Muscle layer of duodenum (tissue), 2 donors: ENCODE data around the gene PLEKHA6.

Experiments used
- H3K27ac ChIP-seq: one replicate; pipeline ENCODE4 v1.7.0; 2013; ENCODE audit warnings: mild to moderate bottlenecking, low read length
- H3K27me3 ChIP-seq: one replicate; pipeline ENCODE4 v1.7.0; 2013; ENCODE audit warnings: low read depth, mild to moderate bottlenecking, control low read depth, low read length
- H3K36me3 ChIP-seq, 2 donors: one replicate each; pipeline ENCODE4 v1.7.0; 2013; ENCODE audit warnings: low read length in 2 of 2, control low read depth in 1 of 2, mild to moderate bottlenecking in 1 of 2; ENCODE audit not compliant: insufficient read depth in 2 of 2, control insufficient read depth in 1 of 2
- H3K4me1 ChIP-seq, 2 donors: one replicate each; pipeline ENCODE4 v1.7.0; 2013; ENCODE audit warnings: low read length in 2 of 2, mild to moderate bottlenecking in 2 of 2, control low read depth in 1 of 2, moderate library complexity in 1 of 2; ENCODE audit not compliant: insufficient read depth in 2 of 2, control insufficient read depth in 1 of 2
- H3K4me3 ChIP-seq, 2 donors: one replicate each; pipeline ENCODE4 v1.7.0; 2013; ENCODE audit warnings: low read length in 2 of 2, low read depth in 1 of 2, mild to moderate bottlenecking in 1 of 2
- H3K9me3 ChIP-seq, 2 donors: one replicate each; pipeline ENCODE4 v1.7.0; 2013; ENCODE audit warnings: low read length in 2 of 2, control low read depth in 1 of 2, mild to moderate bottlenecking in 1 of 2; ENCODE audit not compliant: control insufficient read depth in 1 of 2
- donor health status: healthy.

Gene PLEKHA6

DNA sequence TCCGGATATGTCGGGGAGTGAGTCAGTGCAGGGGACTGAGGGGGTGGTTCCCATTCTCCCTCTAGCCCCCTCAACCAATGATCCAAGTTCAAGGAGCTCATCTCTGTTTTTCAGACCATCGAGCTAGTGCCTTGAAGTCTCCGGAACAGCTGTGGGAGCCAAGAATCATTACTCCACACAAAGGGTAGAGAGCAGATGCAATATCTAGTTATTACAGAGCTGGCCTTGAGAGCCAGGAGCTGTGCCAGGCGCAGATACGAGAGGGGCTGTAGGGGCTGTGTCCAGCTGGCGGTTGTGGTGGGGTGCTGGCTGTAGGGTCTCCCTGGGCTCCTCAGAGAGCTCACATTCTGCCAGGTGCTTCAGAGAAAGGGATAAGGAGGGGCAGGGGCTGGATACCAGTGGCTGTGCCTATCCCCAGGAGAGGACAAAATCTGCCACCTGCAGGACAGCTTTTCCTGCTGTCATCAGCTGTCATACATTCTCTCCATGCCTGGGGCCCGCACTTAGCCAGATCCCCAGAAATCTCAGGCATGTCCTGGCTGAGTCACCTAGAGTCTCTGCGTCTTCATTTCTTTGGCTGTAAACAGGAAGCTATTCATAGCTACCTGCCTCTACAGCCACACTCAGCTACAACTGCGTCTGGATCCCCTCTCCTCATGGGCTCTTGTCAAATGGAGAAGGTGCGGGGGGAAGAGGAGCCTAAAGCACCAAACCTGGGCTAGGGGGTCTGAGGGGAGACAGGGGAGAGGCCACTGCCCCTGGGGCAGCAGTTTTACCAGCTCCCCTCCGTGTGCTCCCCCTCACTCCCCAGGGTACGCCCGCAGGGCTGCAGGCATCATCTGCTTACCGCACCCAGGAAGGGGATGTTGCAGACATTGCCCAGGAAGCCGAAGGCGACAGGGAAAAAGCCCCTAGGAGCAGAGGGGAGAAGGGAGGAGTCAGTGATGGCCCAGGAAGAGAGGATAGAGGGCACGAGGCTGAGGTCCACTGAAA, 161.1 kb downstream of the PLEKHA6 start:
- Histone ChIP-seq H3K27me3 (peaks cover 3% of the 10 kb centered on the region), H3K4me3 (no peak overlapping the region), H3K9me3 (no peaks in the 10 kb centered on the region), H3K36me3 (no peaks in the 10 kb centered on the region), H3K4me1 (no peaks in the 10 kb centered on the region), H3K27ac (no peak overlapping the region)

DNA sequence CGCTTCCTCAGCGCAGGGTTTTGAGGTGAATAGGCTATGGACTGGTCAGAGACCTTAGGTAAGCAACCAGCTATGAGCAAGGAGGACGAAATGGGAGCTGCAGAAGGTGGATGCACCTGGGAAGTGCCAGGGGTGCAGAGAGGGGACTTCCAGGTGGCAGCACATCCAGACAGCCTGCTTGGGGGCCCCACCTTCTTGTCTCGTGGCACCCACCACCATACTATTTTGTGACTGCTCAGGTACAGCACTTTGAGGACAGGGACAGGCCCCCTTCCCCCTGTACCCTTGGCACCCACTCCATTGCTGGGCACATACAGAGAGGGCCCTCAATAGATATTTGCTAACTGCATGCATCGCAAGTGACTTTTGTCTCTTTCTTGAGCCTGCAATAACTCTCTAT, 162.7 kb downstream of the PLEKHA6 start:
- Histone ChIP-seq H3K4me1 (no peaks in the 10 kb centered on the region), H3K36me3 (no peaks in the 10 kb centered on the region), H3K27ac (no peak overlapping the region), H3K27me3 (no peaks in the 10 kb centered on the region), H3K9me3 (no peaks in the 10 kb centered on the region), H3K4me3 (no peak overlapping the region)

DNA sequence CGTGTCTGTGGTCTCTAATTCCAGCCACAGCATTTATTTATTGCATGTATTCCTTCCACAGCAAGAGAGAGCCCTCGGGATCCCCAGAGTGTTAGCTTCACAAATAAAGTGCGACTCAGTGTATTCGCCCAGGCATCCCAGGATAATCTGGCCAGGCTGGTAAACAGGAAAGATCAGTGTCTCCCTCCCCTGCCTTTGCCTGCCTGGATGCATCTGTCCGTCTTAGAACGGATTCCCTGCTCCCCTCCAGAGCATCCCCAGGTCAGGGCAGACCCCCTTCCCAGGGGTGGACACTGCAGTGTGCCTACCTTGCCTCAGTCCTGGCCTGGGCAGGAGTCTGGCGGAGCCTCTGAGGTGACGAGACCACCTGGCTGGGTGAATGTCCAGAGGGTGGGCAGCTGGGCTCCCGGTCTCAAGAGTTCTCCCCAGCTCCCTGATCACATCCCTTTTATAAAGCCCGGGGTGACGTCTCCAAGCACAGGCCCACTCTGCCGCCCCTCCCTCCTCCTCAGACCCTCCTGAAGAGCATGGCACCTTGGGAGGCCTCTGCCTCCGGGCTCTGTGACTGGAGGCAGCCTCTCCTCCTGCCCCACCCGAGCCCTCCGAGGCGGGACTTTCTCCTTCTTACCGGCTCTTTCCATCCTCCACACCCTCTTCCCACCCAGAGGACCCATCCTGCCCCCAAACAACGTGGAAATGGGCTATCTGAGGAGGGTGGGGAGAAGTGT, 163.5 kb downstream of the PLEKHA6 start, which contains the start of gene KISS1:
TSS of gene KISS1 (minus strand) at position 424 of the 728 bp plus-strand sequence. CDS start 3,615 bp downstream, outside the sequence.
- no peaks in the 10 kb centered on the region for H3K36me3 ChIP-seq
- no peaks in the 10 kb centered on the region for H3K27me3 ChIP-seq
- no peaks in the 10 kb centered on the region for H3K4me1 ChIP-seq
- no peak within 1 kb of the TSS for H3K4me3 ChIP-seq
- H3K9me3 ChIP-seq: no peaks in the 10 kb centered on the region
- no peak within 1 kb of the TSS for H3K27ac ChIP-seq

DNA sequence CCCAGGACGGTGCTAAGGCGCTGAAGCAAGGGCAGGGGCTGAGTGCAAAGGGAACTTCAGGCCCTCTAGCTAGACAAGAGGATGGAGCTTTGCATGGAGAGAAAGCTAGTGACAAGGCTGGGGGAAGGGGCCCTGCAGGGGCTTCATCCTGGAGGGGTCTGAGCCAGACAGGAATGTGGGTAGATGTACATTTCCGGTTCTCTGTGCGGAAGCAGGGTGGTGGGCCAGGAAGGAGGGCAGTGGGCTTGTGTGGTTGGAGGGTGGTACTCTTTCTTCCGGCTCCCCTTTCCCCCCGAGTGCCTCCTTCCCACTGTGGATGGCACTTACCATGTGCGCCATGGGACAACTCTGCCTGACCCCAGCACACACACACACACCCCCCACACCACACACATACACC, 165.0 kb downstream of the PLEKHA6 start:
- Histone ChIP-seq H3K9me3 (no peaks in the 10 kb centered on the region), H3K27me3 (no peaks in the 10 kb centered on the region), H3K4me3 (no peak overlapping the region), H3K27ac (no peak overlapping the region), H3K4me1 (no peaks in the 10 kb centered on the region), H3K36me3 (no peaks in the 10 kb centered on the region)

DNA sequence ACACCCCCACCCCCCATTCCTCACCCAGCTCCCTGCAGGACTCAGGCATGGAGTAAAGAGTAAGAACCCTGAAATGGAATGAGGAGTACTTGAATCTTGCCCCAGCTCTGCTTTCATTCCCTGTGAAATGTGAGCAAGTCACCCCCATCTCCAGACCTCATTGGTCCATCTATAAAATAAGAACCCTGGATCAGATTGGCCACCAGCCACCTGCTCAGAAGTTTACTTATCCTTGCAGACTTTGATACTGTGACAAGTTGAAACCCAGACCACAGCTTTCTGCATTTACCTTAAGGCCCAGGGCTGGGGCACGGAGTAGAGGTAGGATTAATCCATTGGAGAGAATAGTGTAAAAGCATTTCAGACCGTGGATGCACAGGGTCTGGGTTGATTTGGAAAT, 165.6 kb downstream of the PLEKHA6 start:
- H3K27ac ChIP-seq: no peak overlapping the region
- H3K4me3 ChIP-seq: no peak overlapping the region
- H3K27me3 ChIP-seq: no peaks in the 10 kb centered on the region
- H3K9me3 ChIP-seq: no peaks in the 10 kb centered on the region
- H3K36me3 ChIP-seq: no peaks in the 10 kb centered on the region
- H3K4me1 ChIP-seq: no peaks in the 10 kb centered on the region

DNA sequence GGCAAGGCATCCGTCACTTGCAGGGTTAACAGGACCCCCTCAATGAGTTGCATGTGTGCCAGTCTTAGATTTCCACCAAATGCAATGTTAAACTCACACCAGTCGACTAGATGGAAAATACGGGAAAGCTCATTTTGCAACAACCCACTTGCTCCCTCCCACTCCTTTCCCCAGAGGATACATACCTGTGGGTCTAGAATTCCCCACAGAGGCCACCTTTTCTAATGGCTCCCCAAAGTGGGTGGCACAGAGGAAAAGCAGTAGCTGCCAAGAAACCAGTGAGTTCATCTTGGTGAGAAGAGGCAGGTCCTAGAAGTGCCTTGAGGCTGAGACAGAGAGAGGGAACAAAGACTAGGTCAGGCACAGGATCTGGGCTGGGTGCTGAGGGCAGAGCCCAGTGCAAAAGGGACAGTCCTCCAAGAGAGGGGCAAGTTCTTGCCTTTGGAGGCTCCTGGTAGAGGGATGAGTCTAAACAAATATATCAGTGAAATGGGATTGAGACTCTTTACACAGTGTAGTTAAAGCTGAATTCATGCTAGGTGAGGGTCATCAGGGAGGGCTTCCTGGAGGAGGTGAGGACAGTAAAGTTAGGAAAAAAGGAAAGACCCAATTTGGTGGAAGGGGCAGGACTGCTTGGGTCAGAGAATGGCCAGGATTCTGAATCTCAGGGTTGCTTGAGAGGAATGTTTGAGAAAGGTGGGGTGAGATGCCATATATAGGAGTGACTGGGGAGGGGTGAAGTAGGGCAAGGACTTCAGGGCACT, 167.0 kb downstream of the PLEKHA6 start:
- Histone ChIP-seq H3K36me3 (no peaks in the 10 kb centered on the region), H3K27me3 (peaks cover 7% of the 10 kb centered on the region), H3K4me3 (no peak overlapping the region), H3K4me1 (no peaks in the 10 kb centered on the region), H3K27ac (no peak overlapping the region), H3K9me3 (no peaks in the 10 kb centered on the region)

DNA sequence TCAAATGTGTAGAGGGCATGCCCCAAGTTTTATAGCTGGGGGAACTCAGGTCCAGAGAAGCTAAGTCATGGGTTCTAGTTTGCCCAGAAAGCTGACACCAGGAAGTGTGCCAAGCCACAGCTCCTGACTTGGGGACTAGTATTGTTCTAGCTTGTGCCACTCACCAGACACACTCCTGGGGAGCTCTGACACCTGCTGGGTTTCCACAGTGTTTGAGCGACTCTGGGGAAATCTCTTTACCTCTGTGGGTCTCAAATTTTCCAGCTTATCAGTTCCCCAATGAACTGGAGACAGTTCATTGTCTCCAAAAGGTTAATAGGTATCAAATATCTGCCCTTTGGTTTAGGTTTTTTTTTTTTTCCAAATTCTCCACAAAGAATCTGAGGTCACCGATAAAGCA, 167.7 kb downstream of the PLEKHA6 start:
- H3K27me3 ChIP-seq: peaks cover 7% of the 10 kb centered on the region
- H3K36me3 ChIP-seq: no peaks in the 10 kb centered on the region
- H3K4me1 ChIP-seq: no peaks in the 10 kb centered on the region
- no peak overlapping the region for H3K4me3 ChIP-seq
- no peaks in the 10 kb centered on the region for H3K9me3 ChIP-seq
- no peak overlapping the region for H3K27ac ChIP-seq

DNA sequence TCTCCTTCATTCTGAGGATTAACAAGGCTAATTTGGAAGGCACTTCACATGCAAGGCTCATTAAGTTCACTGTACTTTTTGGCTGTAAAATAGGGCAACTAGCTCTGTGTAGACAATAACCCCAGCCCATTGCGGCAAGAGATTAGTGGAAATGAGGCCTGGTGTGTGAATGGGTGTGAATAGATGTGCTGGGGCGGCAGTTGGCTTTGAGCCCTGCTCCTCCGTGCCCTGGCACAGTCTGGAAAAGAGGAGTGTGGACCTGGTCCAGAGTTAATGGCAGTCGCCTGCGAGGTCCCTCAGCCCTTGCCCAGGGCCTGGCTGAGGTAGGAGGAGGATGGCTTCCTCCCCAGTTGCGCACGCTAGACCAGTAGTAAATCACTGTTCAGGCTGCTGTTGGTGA, 168.3 kb downstream of the PLEKHA6 start:
- peaks cover 7% of the 10 kb centered on the region for H3K27me3 ChIP-seq

DNA sequence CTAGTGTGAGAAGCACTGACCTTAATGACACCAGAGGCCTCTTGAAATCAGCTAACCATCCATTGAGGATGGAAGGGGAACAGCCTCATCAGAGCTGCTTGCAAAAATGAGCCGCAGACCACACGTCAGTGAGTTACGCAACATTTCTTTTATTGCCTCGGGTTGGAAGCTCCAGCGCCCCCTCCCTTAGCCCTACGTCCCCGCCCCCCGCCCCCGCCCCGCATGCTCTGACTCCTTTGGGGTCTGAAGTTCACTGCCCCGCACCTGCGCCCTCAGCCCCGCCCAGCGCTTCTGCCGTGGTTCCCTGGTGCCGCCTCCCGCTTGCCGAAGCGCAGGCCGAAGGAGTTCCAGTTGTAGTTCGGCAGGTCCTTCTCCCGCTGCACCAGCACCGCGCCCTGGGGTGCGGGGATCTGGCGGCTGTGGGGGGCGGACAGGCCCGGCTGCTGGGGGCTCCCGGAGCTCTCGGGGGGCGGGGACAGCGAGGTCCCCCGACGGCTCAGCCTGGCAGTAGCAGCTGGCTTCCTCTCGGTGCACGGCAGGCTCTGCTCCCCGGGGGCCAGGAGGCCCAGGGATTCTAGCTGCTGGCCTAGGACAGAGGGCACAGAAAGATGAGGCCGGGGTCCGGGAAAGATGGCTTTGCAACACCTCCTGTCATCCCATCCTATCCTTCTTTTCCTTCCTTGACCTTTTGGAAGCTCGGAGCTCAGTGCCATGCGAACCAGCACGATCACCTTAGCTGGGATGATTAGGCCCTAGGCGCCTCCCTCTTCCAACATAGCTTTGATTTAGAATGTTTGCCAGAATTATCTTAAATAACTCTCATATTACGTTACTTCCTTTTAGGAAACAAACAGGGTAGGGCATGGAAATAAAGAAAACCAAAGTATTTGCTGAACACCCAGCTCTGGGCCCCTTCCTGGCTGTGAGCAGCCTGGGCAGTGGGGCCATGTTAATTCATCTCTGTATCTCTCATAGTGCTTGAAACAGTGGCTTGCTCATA, 169.2 kb downstream of the PLEKHA6 start:
- Histone ChIP-seq H3K27ac (no peak overlapping the region), H3K4me1 (no peaks in the 10 kb centered on the region), H3K4me3 (no peak overlapping the region), H3K9me3 (no peaks in the 10 kb centered on the region), H3K27me3 (peaks cover 7% of the 10 kb centered on the region), H3K36me3 (no peaks in the 10 kb centered on the region)

More for the DNA sequence above, 168.3 kb downstream of the PLEKHA6 start:
- no peak overlapping the region for H3K27ac ChIP-seq
- no peak overlapping the region for H3K4me3 ChIP-seq
- H3K36me3 ChIP-seq: no peaks in the 10 kb centered on the region
- no peaks in the 10 kb centered on the region for H3K9me3 ChIP-seq
- no peaks in the 10 kb centered on the region for H3K4me1 ChIP-seq

DNA sequence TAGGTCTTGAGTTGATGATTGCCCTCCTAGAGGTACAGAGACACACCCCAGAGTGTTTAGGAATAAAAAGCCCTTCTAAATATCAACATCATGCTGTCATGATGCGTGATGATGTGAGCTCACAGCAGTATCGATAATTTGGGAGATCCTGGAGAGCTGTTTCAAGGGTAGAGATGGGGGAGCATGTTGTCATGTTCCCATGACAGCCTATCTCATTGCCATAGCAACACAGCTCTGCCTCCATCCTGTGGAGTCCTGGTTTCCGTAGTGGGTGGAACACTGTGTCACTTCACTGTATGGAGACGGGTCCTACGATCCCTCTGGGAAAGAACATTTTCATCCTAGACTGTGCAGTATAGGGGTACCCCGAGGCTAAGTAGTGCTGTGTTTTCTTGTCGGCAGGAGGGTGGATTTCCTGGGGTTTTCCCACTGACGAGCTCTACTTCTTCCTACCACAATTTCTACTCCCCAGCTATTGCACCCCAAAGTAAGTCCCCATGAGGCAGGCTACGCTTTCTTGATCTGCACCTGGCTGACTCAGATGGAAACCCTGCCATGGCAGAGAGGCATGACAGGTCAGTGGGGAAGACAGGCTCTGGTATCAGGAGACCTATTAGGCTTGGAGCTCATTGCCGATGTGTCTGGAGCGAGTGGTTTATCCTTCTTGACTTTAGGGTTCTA, 170.6 kb downstream of the PLEKHA6 start:
- Histone ChIP-seq H3K4me1 (no peaks in the 10 kb centered on the region), H3K27ac (no peak overlapping the region), H3K27me3 (peaks cover 7% of the 10 kb centered on the region), H3K36me3 (no peaks in the 10 kb centered on the region), H3K9me3 (no peaks in the 10 kb centered on the region), H3K4me3 (no peak overlapping the region)
